ENCODE data around the gene PPP4R4.

PPP4R4 gene

DNA sequence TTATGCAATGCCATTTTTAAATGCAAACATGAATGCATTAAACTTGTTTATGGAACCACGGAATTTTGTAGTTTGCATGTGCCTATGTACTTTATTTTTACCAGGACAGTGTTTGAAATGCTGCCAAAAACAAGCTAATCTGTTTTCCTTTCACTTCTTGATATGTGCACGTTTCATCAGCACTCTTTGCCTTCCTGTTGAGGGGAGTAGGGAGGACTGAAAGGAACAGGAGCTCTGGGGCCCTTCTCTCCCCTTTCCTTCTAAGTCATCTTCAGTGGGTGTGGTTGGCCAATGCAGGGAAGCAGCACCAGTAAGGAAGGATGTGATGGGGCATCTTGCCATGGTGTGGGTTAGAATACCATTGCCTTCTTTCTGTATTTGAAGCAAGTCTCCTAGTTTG is 12.1 kb upstream of the PPP4R4 start:
- no peaks in the 10 kb centered on the region for H3K36me3 ChIP-seq (ENCODE audit: control insufficient read depth in 5 of 5, insufficient read depth in 5 of 5, low read length in 5 of 5)
- H3K4me3 ChIP-seq (ENCODE audit: low read depth in 1 of 5, low read length in 5 of 5) = no peak overlapping the region
- H3K4me1 ChIP-seq (ENCODE audit: control insufficient read depth in 5 of 5, insufficient read depth in 5 of 5, low read length in 5 of 5) = peaks cover 0 to 7% (median 0%) of the 10 kb centered on the region in 5 donors
- H3K27me3 ChIP-seq (ENCODE audit: control insufficient read depth in 5 of 5, insufficient read depth in 4 of 5, low read length in 5 of 5) = peaks cover 9 to 15% (median 12%) of the 10 kb centered on the region in 5 donors
- no peaks in the 10 kb centered on the region for H3K9me3 ChIP-seq (ENCODE audit: control insufficient read depth in 5 of 5, low read length in 5 of 5)
- H3K9ac ChIP-seq (ENCODE audit: low read length in 5 of 5) = no peak overlapping the region
- no peak overlapping the region for H3K27ac ChIP-seq (ENCODE audit: low read depth, low read length)

DNA sequence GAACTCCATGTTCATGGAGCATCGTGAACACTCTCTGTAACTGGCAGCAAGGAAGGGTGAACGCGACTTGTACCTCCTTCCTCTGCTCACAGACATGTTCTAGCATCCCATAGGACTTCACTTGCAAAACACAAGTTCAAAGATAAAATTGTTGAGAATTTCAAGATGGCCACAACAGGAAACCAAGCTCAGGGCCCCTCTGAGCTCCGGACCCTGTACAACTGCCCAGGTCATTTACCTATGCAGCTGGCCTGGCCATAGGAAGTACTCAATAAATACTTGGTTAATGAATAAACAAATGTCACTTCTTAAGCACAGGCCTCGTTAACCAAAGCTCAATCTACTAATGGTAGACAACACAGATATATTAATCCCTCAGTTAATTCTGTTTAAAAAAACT is 11.7 kb upstream of the PPP4R4 start:
- Histone ChIP-seq H3K27me3 (ENCODE audit: control insufficient read depth in 5 of 5, insufficient read depth in 4 of 5, low read length in 5 of 5) (peaks cover 9 to 18% (median 12%) of the 10 kb centered on the region in 5 donors), H3K4me1 (ENCODE audit: control insufficient read depth in 5 of 5, insufficient read depth in 5 of 5, low read length in 5 of 5) (peaks cover 0 to 7% (median 0%) of the 10 kb centered on the region in 5 donors), H3K9ac (ENCODE audit: low read length in 5 of 5) (no peak overlapping the region), H3K27ac (ENCODE audit: low read depth, low read length) (no peak overlapping the region), H3K4me3 (ENCODE audit: low read depth in 1 of 5, low read length in 5 of 5) (no peak overlapping the region), H3K9me3 (ENCODE audit: control insufficient read depth in 5 of 5, low read length in 5 of 5) (no peaks in the 10 kb centered on the region), H3K36me3 (ENCODE audit: control insufficient read depth in 5 of 5, insufficient read depth in 5 of 5, low read length in 5 of 5) (no peaks in the 10 kb centered on the region)

DNA sequence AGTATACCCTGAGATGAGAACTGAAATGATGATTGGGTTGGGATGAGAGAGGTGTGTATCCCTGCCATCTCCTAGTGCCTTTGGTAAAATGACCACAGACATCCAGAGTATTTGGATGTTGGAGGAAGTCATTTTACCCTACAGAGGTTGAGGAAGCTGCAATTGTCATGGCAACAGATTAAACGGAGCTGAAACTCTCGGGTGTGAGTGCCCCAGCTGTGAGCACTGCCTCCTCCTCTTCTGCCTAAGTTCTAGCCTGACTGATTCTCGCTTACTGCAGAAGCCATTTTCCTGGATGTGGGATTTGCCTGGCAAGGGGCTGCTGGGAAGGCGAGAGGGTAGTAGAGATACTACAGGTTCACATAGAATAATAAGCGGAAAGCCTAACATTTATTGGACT is 10.3 kb upstream of the PPP4R4 start:
- H3K9me3 ChIP-seq (ENCODE audit: control insufficient read depth in 5 of 5, low read length in 5 of 5) = peaks cover 0 to under 1% (median 0%) of the 10 kb centered on the region in 5 donors
- H3K4me3 ChIP-seq (ENCODE audit: low read depth in 1 of 5, low read length in 5 of 5) = no peak overlapping the region
- no peak overlapping the region for H3K27ac ChIP-seq (ENCODE audit: low read depth, low read length)
- H3K27me3 ChIP-seq (ENCODE audit: control insufficient read depth in 5 of 5, insufficient read depth in 4 of 5, low read length in 5 of 5) = peaks cover 9 to 13% (median 12%) of the 10 kb centered on the region in 5 donors
- peaks cover 0 to 7% (median 0%) of the 10 kb centered on the region in 5 donors for H3K4me1 ChIP-seq (ENCODE audit: control insufficient read depth in 5 of 5, insufficient read depth in 5 of 5, low read length in 5 of 5)
- H3K36me3 ChIP-seq (ENCODE audit: control insufficient read depth in 5 of 5, insufficient read depth in 5 of 5, low read length in 5 of 5) = no peaks in the 10 kb centered on the region
- H3K9ac ChIP-seq (ENCODE audit: low read length in 5 of 5) = no peak overlapping the region

DNA sequence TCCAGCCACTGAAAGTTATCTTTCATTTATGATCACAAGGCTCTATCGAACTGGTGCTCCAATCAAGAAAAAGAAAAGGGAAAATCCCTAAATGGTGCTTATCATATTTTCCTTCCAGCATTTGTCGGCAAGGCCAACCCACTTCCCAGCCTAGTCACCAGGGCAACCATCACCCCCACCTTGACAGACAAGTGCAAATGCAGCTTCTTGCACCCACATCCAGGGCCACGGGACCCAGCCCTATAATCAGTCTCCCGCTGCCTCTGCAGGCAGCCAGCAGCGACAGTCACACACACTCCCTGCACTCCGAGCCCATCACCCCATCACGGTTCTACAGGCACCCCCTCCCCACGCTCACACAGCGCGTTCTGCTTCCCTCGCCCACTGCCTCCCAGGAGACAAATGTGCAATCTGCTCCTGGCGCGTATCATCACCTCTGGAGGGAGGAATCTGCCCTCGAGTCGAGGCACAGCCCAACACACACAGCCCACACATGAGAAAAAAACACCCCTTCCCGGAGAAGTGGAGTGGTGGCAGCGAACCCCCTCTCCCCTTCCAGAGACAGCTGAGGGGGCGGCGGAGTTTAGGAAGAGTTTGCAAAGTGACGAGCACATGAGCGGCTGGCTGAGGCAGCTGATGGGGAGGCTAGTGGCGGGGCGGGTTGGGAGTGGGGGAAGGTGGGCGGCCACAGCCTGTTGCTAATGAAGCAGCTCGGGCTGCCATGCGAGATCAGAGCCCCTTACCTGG is 9.3 kb upstream of the PPP4R4 start:
- H3K9ac ChIP-seq (ENCODE audit: low read length in 5 of 5) = no peak overlapping the region
- H3K4me3 ChIP-seq (ENCODE audit: low read depth in 1 of 5, low read length in 5 of 5) = no peak overlapping the region
- H3K4me1 ChIP-seq (ENCODE audit: control insufficient read depth in 5 of 5, insufficient read depth in 5 of 5, low read length in 5 of 5) = peaks cover 0 to 7% (median 0%) of the 10 kb centered on the region in 5 donors
- peaks cover 0 to 3% (median 0%) of the 10 kb centered on the region in 5 donors for H3K9me3 ChIP-seq (ENCODE audit: control insufficient read depth in 5 of 5, low read length in 5 of 5)
- no peak overlapping the region for H3K27ac ChIP-seq (ENCODE audit: low read depth, low read length)
- H3K36me3 ChIP-seq (ENCODE audit: control insufficient read depth in 5 of 5, insufficient read depth in 5 of 5, low read length in 5 of 5) = no peaks in the 10 kb centered on the region
- H3K27me3 ChIP-seq (ENCODE audit: control insufficient read depth in 5 of 5, insufficient read depth in 4 of 5, low read length in 5 of 5) = peaks cover 9 to 13% (median 12%) of the 10 kb centered on the region in 5 donors

DNA sequence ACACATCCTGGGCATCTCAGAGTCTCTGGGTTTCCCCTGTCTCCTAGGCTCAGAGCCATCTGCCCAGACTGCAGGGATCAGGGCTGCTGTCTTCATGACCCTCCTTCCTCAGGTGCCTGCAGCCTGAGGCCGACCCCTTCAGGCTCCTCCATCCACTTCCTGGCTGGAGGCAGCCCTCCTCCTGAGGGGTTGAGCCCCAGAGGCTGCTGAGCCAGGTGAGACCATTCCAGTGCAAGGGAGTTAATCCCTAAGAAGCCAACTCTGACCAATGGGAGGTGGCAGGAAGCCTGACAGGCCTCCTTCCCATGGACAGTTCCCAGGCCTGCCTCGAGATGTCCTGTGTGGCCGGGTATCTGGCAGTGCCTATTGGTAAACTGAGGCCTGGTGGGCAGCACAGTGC is 8.4 kb upstream of the PPP4R4 start:
- Histone ChIP-seq H3K27me3 (ENCODE audit: control insufficient read depth in 5 of 5, insufficient read depth in 4 of 5, low read length in 5 of 5) (peaks cover 9 to 13% (median 12%) of the 10 kb centered on the region in 5 donors), H3K36me3 (ENCODE audit: control insufficient read depth in 5 of 5, insufficient read depth in 5 of 5, low read length in 5 of 5) (no peaks in the 10 kb centered on the region), H3K4me1 (ENCODE audit: control insufficient read depth in 5 of 5, insufficient read depth in 5 of 5, low read length in 5 of 5) (peaks cover 0 to 7% (median 0%) of the 10 kb centered on the region in 5 donors), H3K27ac (ENCODE audit: low read depth, low read length) (no peak overlapping the region), H3K9me3 (ENCODE audit: control insufficient read depth in 5 of 5, low read length in 5 of 5) (peaks cover 0 to 3% (median 0%) of the 10 kb centered on the region in 5 donors), H3K4me3 (ENCODE audit: low read depth in 1 of 5, low read length in 5 of 5) (no peak overlapping the region), H3K9ac (ENCODE audit: low read length in 5 of 5) (no peak overlapping the region)

DNA sequence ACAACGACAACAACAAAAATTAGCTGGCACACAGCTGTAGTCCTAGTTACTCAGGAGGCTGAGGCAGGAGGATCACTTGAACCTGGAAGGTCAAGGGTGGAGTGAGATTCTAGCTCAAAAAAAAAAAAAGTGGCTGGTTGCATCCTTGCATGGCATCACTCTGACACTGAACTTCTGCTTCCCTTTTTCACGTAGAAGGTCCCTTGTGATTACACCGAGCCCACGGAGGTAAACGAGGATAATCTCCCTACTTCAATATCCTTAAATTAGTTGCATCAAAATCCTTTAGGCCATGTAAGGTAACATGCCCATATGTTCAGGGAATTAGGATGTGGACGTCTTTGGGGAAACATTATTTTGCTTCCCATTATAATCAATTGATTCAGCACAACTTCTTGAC is 4.0 kb upstream of the PPP4R4 start:
- Histone ChIP-seq H3K9ac (ENCODE audit: low read length in 5 of 5) (no peak overlapping the region), H3K27ac (ENCODE audit: low read depth, low read length) (no peak overlapping the region), H3K4me1 (ENCODE audit: control insufficient read depth in 5 of 5, insufficient read depth in 5 of 5, low read length in 5 of 5) (peaks cover 0 to 16% (median 13%) of the 10 kb centered on the region in 5 donors), H3K36me3 (ENCODE audit: control insufficient read depth in 5 of 5, insufficient read depth in 5 of 5, low read length in 5 of 5) (no peaks in the 10 kb centered on the region), H3K9me3 (ENCODE audit: control insufficient read depth in 5 of 5, low read length in 5 of 5) (peaks cover 0 to 3% (median 0%) of the 10 kb centered on the region in 5 donors), H3K4me3 (ENCODE audit: low read depth in 1 of 5, low read length in 5 of 5) (no peak overlapping the region), H3K27me3 (ENCODE audit: control insufficient read depth in 5 of 5, insufficient read depth in 4 of 5, low read length in 5 of 5) (peaks cover 0 to 13% (median 9%) of the 10 kb centered on the region in 5 donors)

DNA sequence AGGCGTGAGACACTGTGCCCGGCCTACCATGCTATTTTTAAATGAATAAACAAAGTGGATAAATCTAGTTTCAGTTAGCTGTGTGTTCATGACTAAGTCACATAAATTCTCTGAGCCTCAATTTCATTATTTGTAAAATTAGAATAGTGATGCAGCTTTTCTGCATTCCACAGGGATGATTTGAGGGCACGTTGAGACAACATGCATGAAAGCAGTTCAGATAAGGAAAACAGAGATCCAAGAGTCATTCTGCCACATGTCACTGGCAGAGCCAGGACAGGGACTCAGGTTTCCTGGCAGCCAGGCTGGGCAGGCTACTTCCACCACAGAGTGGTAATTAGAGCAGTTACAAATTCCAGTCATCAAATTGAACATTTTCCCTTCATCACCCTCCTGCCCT is 2.9 kb upstream of the PPP4R4 start:
- no peak overlapping the region for H3K9ac ChIP-seq (ENCODE audit: low read length in 5 of 5)
- peaks cover 0 to 20% (median 15%) of the 10 kb centered on the region in 5 donors for H3K4me1 ChIP-seq (ENCODE audit: control insufficient read depth in 5 of 5, insufficient read depth in 5 of 5, low read length in 5 of 5)
- H3K27me3 ChIP-seq (ENCODE audit: control insufficient read depth in 5 of 5, insufficient read depth in 4 of 5, low read length in 5 of 5) = peaks cover 0 to 16% (median 11%) of the 10 kb centered on the region in 5 donors
- no peak overlapping the region for H3K4me3 ChIP-seq (ENCODE audit: low read depth in 1 of 5, low read length in 5 of 5)
- peaks cover 0 to 3% (median 0%) of the 10 kb centered on the region in 5 donors for H3K9me3 ChIP-seq (ENCODE audit: control insufficient read depth in 5 of 5, low read length in 5 of 5)
- H3K36me3 ChIP-seq (ENCODE audit: control insufficient read depth in 5 of 5, insufficient read depth in 5 of 5, low read length in 5 of 5) = no peaks in the 10 kb centered on the region
- H3K27ac ChIP-seq (ENCODE audit: low read depth, low read length) = no peak overlapping the region

DNA sequence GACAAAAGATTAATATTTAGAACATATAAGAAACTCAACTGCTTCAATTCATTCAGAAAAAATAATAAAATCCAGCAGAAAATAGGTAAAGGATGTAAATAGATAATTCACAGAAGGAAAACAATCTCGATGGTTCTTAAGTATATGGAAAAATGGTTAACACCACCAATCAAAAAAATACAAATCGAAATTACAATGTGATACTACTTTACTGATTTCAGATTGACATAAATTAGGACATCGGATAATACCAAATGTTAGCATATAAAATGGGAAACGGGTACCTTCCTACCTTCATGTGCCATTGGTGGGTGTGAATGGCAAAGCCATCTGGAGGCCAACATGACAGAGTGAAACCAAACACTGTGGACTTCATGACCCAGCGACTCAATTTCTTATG is 1.6 kb upstream of the PPP4R4 start:
- Histone ChIP-seq H3K27me3 (ENCODE audit: control insufficient read depth in 5 of 5, insufficient read depth in 4 of 5, low read length in 5 of 5) (peaks cover 0 to 17% (median 14%) of the 10 kb centered on the region in 5 donors), H3K27ac (ENCODE audit: low read depth, low read length) (no peak overlapping the region), H3K9ac (ENCODE audit: low read length in 5 of 5) (no peak overlapping the region), H3K9me3 (ENCODE audit: control insufficient read depth in 5 of 5, low read length in 5 of 5) (peaks cover 0 to 3% (median 0%) of the 10 kb centered on the region in 5 donors), H3K4me1 (ENCODE audit: control insufficient read depth in 5 of 5, insufficient read depth in 5 of 5, low read length in 5 of 5) (peaks cover 0 to 20% (median 15%) of the 10 kb centered on the region in 5 donors), H3K36me3 (ENCODE audit: control insufficient read depth in 5 of 5, insufficient read depth in 5 of 5, low read length in 5 of 5) (no peaks in the 10 kb centered on the region), H3K4me3 (ENCODE audit: low read depth in 1 of 5, low read length in 5 of 5) (no peak overlapping the region)

DNA sequence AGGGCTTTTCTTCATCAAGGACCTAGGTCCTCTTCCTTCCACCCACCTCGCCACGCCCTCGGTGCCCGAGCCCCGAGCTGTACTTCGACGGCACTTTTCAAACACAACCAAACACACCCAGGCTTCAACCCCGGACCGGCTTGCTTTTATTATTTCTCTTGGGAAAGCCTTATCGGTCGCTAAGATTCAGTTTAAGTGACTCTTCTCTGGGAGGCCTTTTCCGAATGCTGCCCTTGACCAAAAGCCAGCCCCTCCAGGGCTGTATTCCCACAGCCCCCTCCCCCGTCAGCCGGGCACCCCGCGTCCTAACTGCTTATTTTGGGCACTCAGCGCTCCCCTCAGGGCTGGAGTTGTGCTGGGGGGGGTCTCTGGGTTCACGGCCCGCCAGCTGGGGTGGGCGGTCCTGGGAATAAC is 644 bp upstream of the PPP4R4 start:
- peak overlapping the region in 3 of 5 donors; percentile 36 to 77 (median 44) for H3K9ac ChIP-seq (ENCODE audit: low read length in 5 of 5)

DNA sequence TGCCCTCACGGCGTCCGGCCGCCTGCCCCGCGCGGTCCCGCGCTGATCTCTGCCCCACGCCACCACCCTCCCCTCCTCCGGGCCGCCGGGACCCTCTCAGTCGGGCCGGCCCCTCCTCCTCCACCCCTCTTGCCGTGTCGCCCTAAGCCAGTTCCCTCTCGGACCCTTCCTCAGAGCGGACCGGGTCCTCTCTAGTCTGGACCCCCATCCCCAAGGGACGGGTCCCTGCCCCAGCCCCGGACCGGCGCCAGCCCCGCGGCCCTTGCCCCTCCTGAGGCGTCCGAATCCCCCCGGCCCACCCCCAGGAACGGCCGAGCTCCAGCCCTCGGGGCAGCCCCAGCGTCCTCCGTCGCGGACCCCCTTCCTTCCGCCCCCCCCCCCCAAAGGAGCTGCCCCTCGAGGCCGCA is 485 bp downstream of the PPP4R4 start:
- no peak overlapping the region for H3K9ac ChIP-seq (ENCODE audit: low read length in 5 of 5)
- no peak overlapping the region for H3K27ac ChIP-seq (ENCODE audit: low read depth, low read length)
- peaks cover 0 to 29% (median 22%) of the 10 kb centered on the region in 5 donors for H3K27me3 ChIP-seq (ENCODE audit: control insufficient read depth in 5 of 5, insufficient read depth in 4 of 5, low read length in 5 of 5)
- H3K4me3 ChIP-seq (ENCODE audit: low read depth in 1 of 5, low read length in 5 of 5) = peak overlapping the region in 4 of 5 donors; percentile 54 to 69 (median 58)
- H3K4me1 ChIP-seq (ENCODE audit: control insufficient read depth in 5 of 5, insufficient read depth in 5 of 5, low read length in 5 of 5) = peaks cover 0 to 20% (median 15%) of the 10 kb centered on the region in 5 donors
- no peaks in the 10 kb centered on the region for H3K36me3 ChIP-seq (ENCODE audit: control insufficient read depth in 5 of 5, insufficient read depth in 5 of 5, low read length in 5 of 5)
- no peaks in the 10 kb centered on the region for H3K9me3 ChIP-seq (ENCODE audit: control insufficient read depth in 5 of 5, low read length in 5 of 5)

More for the DNA sequence above, 644 bp upstream of the PPP4R4 start:
- H3K9me3 ChIP-seq (ENCODE audit: control insufficient read depth in 5 of 5, low read length in 5 of 5) = peaks cover 0 to 3% (median 0%) of the 10 kb centered on the region in 5 donors
- no peak overlapping the region for H3K27ac ChIP-seq (ENCODE audit: low read depth, low read length)
- H3K36me3 ChIP-seq (ENCODE audit: control insufficient read depth in 5 of 5, insufficient read depth in 5 of 5, low read length in 5 of 5) = no peaks in the 10 kb centered on the region
- H3K4me1 ChIP-seq (ENCODE audit: control insufficient read depth in 5 of 5, insufficient read depth in 5 of 5, low read length in 5 of 5) = peaks cover 0 to 20% (median 15%) of the 10 kb centered on the region in 5 donors
- peak overlapping the region; percentile 29 to 69 (median 57) for H3K4me3 ChIP-seq (ENCODE audit: low read depth in 1 of 5, low read length in 5 of 5)
- peaks cover 0 to 22% (median 17%) of the 10 kb centered on the region in 5 donors for H3K27me3 ChIP-seq (ENCODE audit: control insufficient read depth in 5 of 5, insufficient read depth in 4 of 5, low read length in 5 of 5)
